Neuronal stem cell (in vitro differentiated cells): ENCODE data around the gene L3MBTL4.

Source experiments
- DNase-seq: peaks from one replicate; pipeline ENCODE4 v3.0.0-alpha.2; 2013; ENCODE audit warnings: low spot score
- H2AFZ ChIP-seq: one replicate; pipeline ENCODE4 v1.6.1; 2013; ENCODE audit warnings: mild to moderate bottlenecking, low read length, inconsistent platforms
- H2AK5ac ChIP-seq: 2 replicates; pipeline ENCODE4 v1.6.1; 2013; ENCODE audit warnings: low read depth, mild to moderate bottlenecking, inconsistent platforms, low read length, moderate library complexity, mixed read lengths
- H2BK120ac ChIP-seq: 2 replicates; pipeline ENCODE4 v1.6.1; 2013; ENCODE audit warnings: low read depth, mild to moderate bottlenecking, inconsistent platforms, low read length, moderate library complexity, mixed read lengths
- H2BK12ac ChIP-seq: one replicate; pipeline ENCODE4 v1.6.1; 2013; ENCODE audit warnings: low read length, inconsistent platforms
- H2BK15ac ChIP-seq: 2 replicates; pipeline ENCODE4 v1.6.1; 2013; ENCODE audit warnings: mild to moderate bottlenecking, low read length, inconsistent platforms, mixed read lengths
- H2BK5ac ChIP-seq: one replicate; pipeline ENCODE4 v1.6.1; 2013; ENCODE audit warnings: inconsistent platforms, mild to moderate bottlenecking, low read length, moderate library complexity
- H3K14ac ChIP-seq: one replicate; pipeline ENCODE4 v1.6.1; 2013; ENCODE audit warnings: low read length, inconsistent platforms
- H3K18ac ChIP-seq: 2 replicates; pipeline ENCODE4 v1.6.1; 2013; ENCODE audit warnings: low read length, inconsistent platforms
- H3K23ac ChIP-seq: 2 replicates; pipeline ENCODE4 v1.6.1; 2013; ENCODE audit warnings: low read depth, mild to moderate bottlenecking, mixed read lengths, low read length, inconsistent platforms; ENCODE audit not compliant: poor library complexity
- H3K27ac ChIP-seq: replicated peaks from 3 replicates; pipeline ENCODE4 v1.5.1; 2013; ENCODE audit warnings: low read length, inconsistent platforms
- H3K27me3 ChIP-seq, 3 experiments: 2 replicates each; pipeline ENCODE4 v1.6.1; 2013; ENCODE audit warnings: low read length in 3 of 3, mild to moderate bottlenecking in 2 of 3, inconsistent platforms in 1 of 3, low read depth in 1 of 3, mixed read lengths in 1 of 3, moderate library complexity in 1 of 3; ENCODE audit not compliant: control insufficient read depth in 3 of 3, insufficient read depth in 3 of 3
- H3K36me3 ChIP-seq, 2 donors: replicated peaks in 1 of 2; 2 replicates each; pipeline ENCODE4 v1.6.1; 2013; ENCODE audit warnings: low read length in 2 of 2; ENCODE audit not compliant: control insufficient read depth in 2 of 2, insufficient read depth in 2 of 2
- H3K4ac ChIP-seq: 2 replicates; pipeline ENCODE4 v1.6.1; 2013; ENCODE audit warnings: inconsistent platforms, mild to moderate bottlenecking, low read length, moderate library complexity
- H3K4me1 ChIP-seq, 2 donors: 1 replicate in 1 of 2; 2 replicates in 1 of 2; pipeline ENCODE4 v1.6.1; 2013; ENCODE audit warnings: low read length in 2 of 2, low read depth in 1 of 2; ENCODE audit not compliant: control insufficient read depth in 2 of 2, insufficient read depth in 1 of 2
- H3K4me2 ChIP-seq: one replicate; pipeline ENCODE4 v1.6.1; 2013; ENCODE audit warnings: mild to moderate bottlenecking, low read length, inconsistent platforms; ENCODE audit not compliant: insufficient read depth, poor library complexity, severe bottlenecking
- H3K4me3 ChIP-seq, 2 donors: 2 replicates each; pipeline ENCODE4 v1.5.1; 2013; ENCODE audit warnings: low read length in 2 of 2, mild to moderate bottlenecking in 2 of 2, inconsistent platforms in 1 of 2, moderate library complexity in 1 of 2
- H3K79me1 ChIP-seq: one replicate; pipeline ENCODE4 v1.6.1; 2013; ENCODE audit warnings: low read depth, mild to moderate bottlenecking, inconsistent platforms, low read length, moderate library complexity
- H3K9ac ChIP-seq: one replicate; pipeline ENCODE4 v1.6.1; 2013; ENCODE audit warnings: mild to moderate bottlenecking, low read depth, low read length, inconsistent platforms; ENCODE audit not compliant: poor library complexity
- H3K9me3 ChIP-seq, 2 donors: replicated peaks in 1 of 2; 2 replicates each; pipeline versions ENCODE3 to v1.6.1; 2013; ENCODE audit warnings: low read length in 2 of 2, mild to moderate bottlenecking in 2 of 2, inconsistent platforms in 1 of 2, low read depth in 1 of 2, mixed read lengths in 1 of 2, moderate library complexity in 1 of 2; ENCODE audit not compliant: control insufficient read depth in 2 of 2, insufficient read depth in 1 of 2
- H4K8ac ChIP-seq: one replicate; pipeline ENCODE4 v1.6.1; 2013; ENCODE audit warnings: low read depth, mild to moderate bottlenecking, inconsistent platforms, low read length, moderate library complexity
- H4K91ac ChIP-seq: one replicate; pipeline ENCODE4 v1.6.1; 2013; ENCODE audit warnings: low read length, low read depth, mild to moderate bottlenecking, inconsistent platforms; ENCODE audit not compliant: poor library complexity
- WGBS, 2 donors: extraction: QIAGEN DNeasy Blood & Tissue Kit; methylation state at CpG; one replicate each; pipeline ENCODE4 v1.1.7; 2013; ENCODE audit warnings: missing lambda C conversion rate in 2 of 2, mixed read lengths in 1 of 2; ENCODE audit not compliant: insufficient read length in 2 of 2, insufficient replicate concordance in 1 of 2; ENCODE audit errors: extremely low coverage in 2 of 2; 5-methylcytosine and 5-hydroxymethylcytosine counted together

L3MBTL4 gene

DNA sequence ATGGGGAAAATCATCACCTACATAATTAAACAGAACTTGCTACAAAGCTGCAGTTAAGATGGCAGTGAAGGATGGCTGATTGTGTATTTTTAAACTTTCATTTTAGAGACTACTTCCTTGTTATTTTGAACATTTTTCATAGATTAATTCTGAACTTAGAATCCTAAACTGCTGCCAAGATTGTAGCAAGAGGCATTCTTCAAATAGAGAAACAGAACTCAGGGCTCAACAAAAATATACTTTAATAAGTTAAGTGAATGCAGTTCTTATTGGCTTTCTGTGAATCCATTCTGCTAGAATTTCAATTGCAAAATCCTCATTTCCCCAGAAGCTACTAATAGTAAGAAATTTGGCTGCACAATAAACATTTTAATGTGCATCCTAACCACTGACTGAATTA, 160.3 kb downstream of the L3MBTL4 start:
- Histone ChIP-seq H2BK15ac (no peak overlapping the region), H2AFZ (no peak overlapping the region), H3K9me3 (peaks cover 0 to 10% of the 10 kb centered on the region in 2 donors), H2AK5ac (no peak overlapping the region), H3K9ac (no peak overlapping the region), H3K36me3 (no peaks in the 10 kb centered on the region), H2BK5ac (no peak overlapping the region), H2BK12ac (no peak overlapping the region), H3K4me1 (peaks cover 0 to 3% of the 10 kb centered on the region in 2 donors), H3K27me3 (no peaks in the 10 kb centered on the region), H3K4ac (no peak overlapping the region), H3K14ac (no peak overlapping the region), H3K23ac (no peak overlapping the region), H4K8ac (no peak overlapping the region), H3K18ac (no peak overlapping the region), H3K4me3 (no peak overlapping the region), H3K79me1 (no peaks in the 10 kb centered on the region), H4K91ac (no peak overlapping the region), H2BK120ac (no peak overlapping the region), H3K4me2 (no peak overlapping the region), H3K27ac (no peak overlapping the region)
- no peak for DNase-seq

DNA sequence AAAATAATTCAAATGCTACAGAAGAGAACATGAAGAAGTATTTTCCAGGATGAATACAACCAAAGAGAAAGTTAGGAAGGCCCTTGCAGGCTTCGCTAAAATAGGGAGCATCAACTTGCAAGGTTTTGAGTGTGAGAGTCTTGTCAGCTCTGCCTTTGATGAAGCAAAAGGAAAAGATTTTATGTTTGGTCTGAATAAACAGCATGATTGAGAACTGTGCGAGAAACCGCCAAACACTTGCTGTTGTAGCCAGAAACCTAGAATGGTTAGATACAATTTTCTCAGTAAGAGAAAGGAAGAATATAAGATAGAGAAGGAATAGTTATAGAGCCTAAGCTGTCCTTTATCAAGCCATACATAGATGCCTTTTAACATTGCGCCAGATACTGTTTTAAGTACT, 163.6 kb downstream of the L3MBTL4 start:
- H3K4me2 ChIP-seq: no peak overlapping the region
- no peak overlapping the region for H4K91ac ChIP-seq
- no peaks in the 10 kb centered on the region for H3K27me3 ChIP-seq
- H3K36me3 ChIP-seq: no peaks in the 10 kb centered on the region
- H3K18ac ChIP-seq: no peak overlapping the region
- DNase-seq: no peak
- H2BK5ac ChIP-seq: no peak overlapping the region
- H2BK12ac ChIP-seq: no peak overlapping the region
- H3K4ac ChIP-seq: no peak overlapping the region
- no peaks in the 10 kb centered on the region for H3K9me3 ChIP-seq
- H3K4me1 ChIP-seq: no peaks in the 10 kb centered on the region
- H2BK15ac ChIP-seq: no peak overlapping the region
- no peak overlapping the region for H2AK5ac ChIP-seq
- H3K9ac ChIP-seq: no peak overlapping the region
- no peak overlapping the region for H2AFZ ChIP-seq
- no CpG with 5 or more reads among the region's 4 CpGs for WGBS, 2 donors
- H3K27ac ChIP-seq: no peak overlapping the region
- no peak overlapping the region for H4K8ac ChIP-seq
- H3K23ac ChIP-seq: no peak overlapping the region
- no peak overlapping the region for H3K4me3 ChIP-seq
- no peak overlapping the region for H3K14ac ChIP-seq
- no peak overlapping the region for H2BK120ac ChIP-seq
- H3K79me1 ChIP-seq: no peaks in the 10 kb centered on the region

DNA sequence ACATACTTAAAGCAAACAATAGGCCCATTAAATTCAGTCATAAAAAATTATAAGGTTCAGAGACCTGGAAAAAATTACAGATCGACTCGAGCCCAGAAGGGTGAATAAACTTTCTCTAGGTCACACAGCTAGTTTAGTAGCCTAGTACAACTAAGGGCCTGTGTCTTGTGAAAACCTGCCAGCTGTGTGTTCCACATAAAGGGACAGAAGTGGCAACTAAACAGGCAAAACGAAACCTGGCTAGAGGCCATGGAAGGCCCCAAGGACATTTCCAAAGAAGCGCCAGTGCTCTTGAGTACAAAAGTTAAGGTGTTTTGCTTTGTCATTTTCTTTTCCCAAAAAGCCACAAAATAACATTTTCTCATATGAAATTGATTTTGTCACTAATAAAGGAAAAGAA, 164.9 kb downstream of the L3MBTL4 start:
- no peak for DNase-seq
- Histone ChIP-seq H2AFZ (no peak overlapping the region), H3K79me1 (no peaks in the 10 kb centered on the region), H3K9me3 (no peaks in the 10 kb centered on the region), H3K36me3 (no peaks in the 10 kb centered on the region), H3K4ac (no peak overlapping the region), H3K4me2 (no peak overlapping the region), H3K9ac (no peak overlapping the region), H2BK12ac (no peak overlapping the region), H2BK15ac (no peak overlapping the region), H4K8ac (no peak overlapping the region), H2BK120ac (no peak overlapping the region), H3K27me3 (no peaks in the 10 kb centered on the region), H2BK5ac (no peak overlapping the region), H2AK5ac (no peak overlapping the region), H3K18ac (no peak overlapping the region), H3K23ac (no peak overlapping the region), H3K4me3 (no peak overlapping the region), H3K4me1 (no peaks in the 10 kb centered on the region), H3K27ac (no peak overlapping the region), H4K91ac (no peak overlapping the region), H3K14ac (no peak overlapping the region)
- WGBS, 2 donors: no CpG with 5 or more reads among the region's 4 CpGs

DNA sequence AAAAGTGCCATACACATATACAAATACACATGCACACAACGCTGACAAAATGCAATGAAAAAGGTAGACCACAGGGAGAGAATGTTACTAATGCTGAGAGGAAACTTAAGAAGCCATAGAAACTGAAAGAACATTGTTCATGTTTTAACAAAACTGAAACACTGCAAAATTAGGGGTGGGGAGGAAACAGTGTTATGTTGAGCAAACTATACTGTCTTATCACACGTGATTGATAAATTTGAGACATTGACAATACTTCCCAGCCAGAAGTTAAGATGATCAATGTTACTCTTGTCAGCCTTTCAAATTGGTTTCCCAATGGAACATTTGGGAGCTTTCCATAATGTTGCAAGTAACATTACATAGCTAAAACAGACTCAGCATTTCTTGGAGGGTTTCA, 165.5 kb downstream of the L3MBTL4 start:
- Histone ChIP-seq H2AFZ (no peak overlapping the region), H3K27ac (no peak overlapping the region), H2BK5ac (no peak overlapping the region), H4K91ac (no peak overlapping the region), H3K14ac (no peak overlapping the region), H2BK120ac (no peak overlapping the region), H3K27me3 (no peaks in the 10 kb centered on the region), H3K9ac (no peak overlapping the region), H2BK15ac (no peak overlapping the region), H3K4me3 (no peak overlapping the region), H3K36me3 (no peaks in the 10 kb centered on the region), H2AK5ac (no peak overlapping the region), H2BK12ac (no peak overlapping the region), H3K4ac (no peak overlapping the region), H3K4me2 (no peak overlapping the region), H3K23ac (no peak overlapping the region), H3K9me3 (no peaks in the 10 kb centered on the region), H3K79me1 (no peaks in the 10 kb centered on the region), H3K18ac (no peak overlapping the region), H4K8ac (no peak overlapping the region), H3K4me1 (no peaks in the 10 kb centered on the region)
- no CpG with 5 or more reads among the region's 2 CpGs for WGBS, 2 donors
- DNase-seq: no peak
